Caco-2 (cell line): ENCODE results near the gene GIT2. TPM values are rescaled to one million over a fixed set of nuclear protein-coding genes. Genes with fewer than 3 reads are reported as not detected.

Experiments used
- BruUV-seq: library from RNA; stranded (reverse); fragments of 400-500 nt; replicated peaks from 2 replicates; lab custom pipeline; 2021; lab: Mats Ljungman, UMichigan
- CTCF ChIA-PET: fragments of 300-600 bp; sonication (Branson Sonifier 250); formaldehyde crosslinking; loops from one replicate; lab custom pipeline; 2022; ENCODE audit warnings: antibody characterized with exemption; lab: Charles Lee
- POLR2A ChIA-PET: fragments of 300-600 bp; sonication (Branson Sonifier 250); formaldehyde crosslinking; loops from one replicate; lab custom pipeline; 2022; ENCODE audit warnings: antibody characterized with exemption; lab: Charles Lee
- DNase-seq, 2 experiments: peaks; one replicate each; pipeline versions ENCODE4 v3.0.0 to v3.0.0-alpha.2; 2020 to 2022
- H3K27me3 ChIP-seq: replicated peaks from 2 replicates; pipeline ENCODE4 v1.6.0; 2011; ENCODE audit warnings: low read length; ENCODE audit not compliant: control insufficient read depth, insufficient read depth
- H3K36me3 ChIP-seq: 2 replicates; pipeline ENCODE4 v1.5.1; 2011; ENCODE audit warnings: low read length; ENCODE audit not compliant: control insufficient read depth, insufficient read depth
- H3K4me1 ChIP-seq: fragments of 250-450 bp; sonication (Bioruptor Pico); 2 replicates; pipeline ENCODE4 v1.5.1; 2020; ENCODE audit warnings: mild to moderate bottlenecking
- H3K4me3 ChIP-seq: 2 replicates; pipeline ENCODE4 v1.5.1; 2011; ENCODE audit warnings: low read depth, mild to moderate bottlenecking, control low read depth, low read length
- H3K9me3 ChIP-seq: fragments of 250-450 bp; sonication (Bioruptor Pico); 2 replicates; pipeline ENCODE4 v1.5.1; 2020; ENCODE audit warnings: mild to moderate bottlenecking, moderate library complexity
- H3K27ac Mint-ChIP-seq: one replicate; pipeline ENCODE4 v1.8.0; 2022; ENCODE audit warnings: mixed read lengths; ENCODE audit not compliant: unreplicated experiment
- H3K27me3 Mint-ChIP-seq: one replicate; pipeline ENCODE4 v1.8.0; 2022; ENCODE audit warnings: mixed read lengths; ENCODE audit not compliant: insufficient read depth, unreplicated experiment
- H3K36me3 Mint-ChIP-seq: one replicate; pipeline ENCODE4 v1.8.0; 2022; ENCODE audit warnings: mild to moderate bottlenecking, mixed read lengths; ENCODE audit not compliant: insufficient read depth, unreplicated experiment
- H3K4me1 Mint-ChIP-seq: one replicate; pipeline ENCODE4 v1.8.0; 2022; ENCODE audit warnings: low read depth, mixed read lengths; ENCODE audit not compliant: unreplicated experiment
- H3K4me3 Mint-ChIP-seq: one replicate; pipeline ENCODE4 v1.8.0; 2022; ENCODE audit warnings: mild to moderate bottlenecking, moderate library complexity, mixed read lengths; ENCODE audit not compliant: unreplicated experiment
- H3K9me3 Mint-ChIP-seq: one replicate; pipeline ENCODE4 v1.8.0; 2022; ENCODE audit warnings: mixed read lengths; ENCODE audit not compliant: unreplicated experiment
- intact Hi-C: fragments of 100-400 bp; cut with micrococcal nuclease; formaldehyde crosslinking; loops from one replicate; pipeline ENCODE4 v1.10.0; 2022; ENCODE audit not compliant: unreplicated experiment
- total RNA-seq: library from RNA; stranded (reverse); gene quantifications from 2 replicates; pipeline ENCODE4 v1.2.3, GENCODE V29; 2022
- TF ChIP-seq, protein P1 (sequence below), 2 experiments: fragments of 200-600 bp in 1 of 2; IDR thresholded peaks; 1 replicate in 1 of 2; 2 replicates in 1 of 2; pipeline versions ENCODE4 v1.5.1 to v1.8.0; 2011 to 2022; ENCODE audit warnings: antibody characterized with exemption in 1 of 2, control low read depth in 1 of 2, inconsistent platforms in 1 of 2, low read depth in 1 of 2, low read length in 1 of 2, mild to moderate bottlenecking in 1 of 2, moderate library complexity in 1 of 2; ENCODE audit not compliant: insufficient read depth in 1 of 2, severe bottlenecking in 1 of 2, unreplicated experiment in 1 of 2

The GIT2 gene
- total RNA-seq, 1 experiment from 2014 or later, result 29.3 TPM

DNA sequence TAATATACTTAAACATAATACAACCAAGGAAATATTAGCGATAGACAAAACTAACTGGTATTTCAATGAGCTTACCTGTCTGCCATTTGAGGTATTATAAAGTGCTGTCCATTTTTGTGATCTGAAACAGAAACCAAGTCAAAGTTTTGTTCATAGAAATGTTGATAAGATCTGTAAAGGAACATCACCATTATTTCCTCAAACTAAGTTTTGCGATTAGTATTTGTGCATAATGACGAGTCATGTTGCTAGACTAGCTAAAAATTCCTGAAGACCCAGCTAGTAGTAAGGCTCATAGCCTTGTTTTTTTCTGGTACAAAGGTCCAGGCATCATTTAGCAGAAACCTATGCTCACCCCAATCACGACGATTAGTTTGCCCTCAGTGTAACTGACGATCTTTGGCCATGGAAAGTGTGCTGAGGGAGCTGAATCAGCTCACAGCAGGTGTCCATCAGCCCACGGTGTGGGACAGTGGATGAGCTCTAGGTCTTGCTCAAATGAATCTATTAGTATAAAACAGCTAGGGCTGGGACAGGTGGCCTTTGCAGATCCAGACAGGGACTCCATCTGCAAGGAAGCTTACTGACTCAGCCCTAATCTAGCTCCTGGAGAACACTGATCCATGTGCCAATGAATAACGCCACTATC, 28.7 kb downstream of the GIT2 start:
- Mint-ChIP-seq H3K9me3 (no peaks in the 10 kb centered on the region), H3K36me3 (peaks cover 17% of the 10 kb centered on the region), H3K4me3 (no peak overlapping the region), H3K27me3 (no peaks in the 10 kb centered on the region), H3K4me1 (no peaks in the 10 kb centered on the region), H3K27ac (no peak overlapping the region)
- DNase-seq, result no peak
- ChIA-PET CTCF (interaction anchor here (0.5 kb wide), 2 partner anchors 162 to 233 kb away, joined by 3 to 4 read pairs; no protein-coding TSS in a partner anchor), POLR2A (no interaction called here)
- peaks cover 2% of the 10 kb centered on the region; the same call in 1 of the 2 replicates for H3K36me3 ChIP-seq
- H3K9me3 ChIP-seq, result no peaks in the 10 kb centered on the region
- no peaks in the 10 kb centered on the region for H3K4me1 ChIP-seq
- no TSS peak for BruUV-seq
- intact Hi-C loops, result no loop called here
- no peak overlapping the region for H3K4me3 ChIP-seq
- TF ChIP-seq, protein P1, sequence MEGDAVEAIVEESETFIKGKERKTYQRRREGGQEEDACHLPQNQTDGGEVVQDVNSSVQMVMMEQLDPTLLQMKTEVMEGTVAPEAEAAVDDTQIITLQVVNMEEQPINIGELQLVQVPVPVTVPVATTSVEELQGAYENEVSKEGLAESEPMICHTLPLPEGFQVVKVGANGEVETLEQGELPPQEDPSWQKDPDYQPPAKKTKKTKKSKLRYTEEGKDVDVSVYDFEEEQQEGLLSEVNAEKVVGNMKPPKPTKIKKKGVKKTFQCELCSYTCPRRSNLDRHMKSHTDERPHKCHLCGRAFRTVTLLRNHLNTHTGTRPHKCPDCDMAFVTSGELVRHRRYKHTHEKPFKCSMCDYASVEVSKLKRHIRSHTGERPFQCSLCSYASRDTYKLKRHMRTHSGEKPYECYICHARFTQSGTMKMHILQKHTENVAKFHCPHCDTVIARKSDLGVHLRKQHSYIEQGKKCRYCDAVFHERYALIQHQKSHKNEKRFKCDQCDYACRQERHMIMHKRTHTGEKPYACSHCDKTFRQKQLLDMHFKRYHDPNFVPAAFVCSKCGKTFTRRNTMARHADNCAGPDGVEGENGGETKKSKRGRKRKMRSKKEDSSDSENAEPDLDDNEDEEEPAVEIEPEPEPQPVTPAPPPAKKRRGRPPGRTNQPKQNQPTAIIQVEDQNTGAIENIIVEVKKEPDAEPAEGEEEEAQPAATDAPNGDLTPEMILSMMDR (IDR thresholded peaks at IDR 0.05; ENCODE audit: insufficient read depth in 1 of 2, low read depth in 1 of 2, low read length in 1 of 2, severe bottlenecking in 1 of 2, unreplicated experiment in 1 of 2), result no peak
- no peaks in the 10 kb centered on the region for H3K27me3 ChIP-seq

DNA sequence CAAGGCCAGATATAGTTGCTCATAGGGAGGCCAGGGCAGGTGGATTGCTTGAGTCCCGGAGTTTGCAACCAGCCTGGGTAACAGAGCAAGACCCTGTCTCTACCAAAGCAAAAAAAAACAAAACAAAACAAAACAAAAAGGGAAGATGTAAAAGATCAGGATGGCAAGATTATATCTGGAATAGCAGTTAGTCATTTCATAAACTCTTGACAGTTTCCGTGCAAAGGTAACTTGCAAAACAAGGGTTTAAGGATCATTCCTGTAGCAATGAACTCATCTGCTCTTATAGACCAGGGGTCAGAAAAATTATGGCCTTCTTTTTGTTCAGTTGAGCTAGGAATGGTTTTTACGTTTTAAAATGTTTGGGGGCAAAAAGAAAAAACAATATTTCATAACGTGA, 29.6 kb downstream of the GIT2 start:
- peaks cover 17% of the 10 kb centered on the region for H3K36me3 Mint-ChIP-seq
- Histone ChIP-seq H3K4me3 (no peak overlapping the region), H3K27me3 (no peaks in the 10 kb centered on the region), H3K4me1 (no peaks in the 10 kb centered on the region), H3K36me3 (peaks cover 2% of the 10 kb centered on the region; the same call in 1 of the 2 replicates), H3K9me3 (no peaks in the 10 kb centered on the region)
- H3K9me3 Mint-ChIP-seq, result no peaks in the 10 kb centered on the region
- H3K27me3 Mint-ChIP-seq, result no peaks in the 10 kb centered on the region
- DNase-seq, result no peak
- intact Hi-C loops, result no loop called here
- TF ChIP-seq, protein P1 (IDR thresholded peaks at IDR 0.05; ENCODE audit: insufficient read depth in 1 of 2, low read depth in 1 of 2, low read length in 1 of 2, severe bottlenecking in 1 of 2, unreplicated experiment in 1 of 2), result no peak
- no peak overlapping the region for H3K27ac Mint-ChIP-seq
- H3K4me1 Mint-ChIP-seq, result no peaks in the 10 kb centered on the region
- H3K4me3 Mint-ChIP-seq, result no peak overlapping the region
- ChIA-PET POLR2A (no interaction called here), CTCF (interaction anchor here (0.6 kb wide), 1 partner anchor 126 kb away, joined by 5 read pairs; no protein-coding TSS in a partner anchor)
- BruUV-seq, result no TSS peak

DNA sequence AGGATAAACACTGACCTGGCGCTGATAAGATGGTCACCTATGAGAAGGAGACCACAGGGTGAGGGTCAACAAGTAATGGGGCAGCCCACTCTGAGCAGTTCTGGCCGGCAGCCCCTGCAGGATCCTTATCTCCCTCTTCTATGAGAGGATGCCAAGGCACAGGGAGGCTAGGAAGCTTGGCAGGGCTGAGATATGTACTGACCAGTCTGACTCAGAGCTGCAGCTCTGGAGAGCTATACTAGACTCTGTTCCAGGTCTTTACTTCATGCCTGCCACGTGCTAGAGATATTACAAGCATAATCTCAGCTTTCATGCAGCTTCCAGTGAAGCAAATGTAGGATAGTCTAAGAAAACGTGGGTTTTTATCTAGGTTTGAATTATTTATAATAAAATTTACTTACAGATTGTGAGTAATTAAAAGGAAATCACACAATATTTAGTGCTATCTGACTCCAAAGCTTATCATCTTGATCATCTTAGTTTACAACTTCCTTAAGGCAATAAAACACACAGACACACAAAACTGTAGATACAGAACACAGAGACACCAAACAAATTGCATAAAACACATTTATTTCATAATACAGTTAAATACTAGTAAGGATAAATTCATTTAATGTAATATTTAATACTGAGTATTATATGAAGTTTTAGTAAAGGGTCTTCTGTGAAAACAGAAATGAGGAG, 32.3 kb downstream of the GIT2 start:
- no peaks in the 10 kb centered on the region for H3K4me1 ChIP-seq
- Mint-ChIP-seq H3K9me3 (no peaks in the 10 kb centered on the region), H3K4me1 (no peaks in the 10 kb centered on the region), H3K4me3 (no peak overlapping the region), H3K27me3 (no peaks in the 10 kb centered on the region), H3K36me3 (peaks cover 7% of the 10 kb centered on the region), H3K27ac (no peak overlapping the region)
- TF ChIP-seq, protein P1 (IDR thresholded peaks at IDR 0.05; ENCODE audit: insufficient read depth in 1 of 2, low read depth in 1 of 2, low read length in 1 of 2, severe bottlenecking in 1 of 2, unreplicated experiment in 1 of 2), result no peak
- no TSS peak for BruUV-seq
- H3K4me3 ChIP-seq, result no peak overlapping the region
- ChIA-PET CTCF (no interaction called here), POLR2A (interaction anchor here (0.6 kb wide), 1 partner anchor 40 kb away, joined by 4 read pairs; no protein-coding TSS in a partner anchor)
- no peaks in the 10 kb centered on the region for H3K27me3 ChIP-seq
- no peak for DNase-seq
- H3K9me3 ChIP-seq, result no peaks in the 10 kb centered on the region
- H3K36me3 ChIP-seq, result peaks cover 2% of the 10 kb centered on the region; the same call in 1 of the 2 replicates
- intact Hi-C loops, result no loop called here
